NT2/D1 (cell line): ENCODE data around the gene TINAGL1.

Experiments used
- SUZ12 ChIP-seq: IDR thresholded peaks from 2 replicates; pipeline ENCODE4 v1.6.1; 2011; ENCODE audit not compliant: insufficient read length, insufficient read depth; ENCODE audit errors: extremely low read depth
- ZNF274 ChIP-seq: IDR thresholded peaks from 2 replicates; pipeline ENCODE4 v1.6.1; 2011; ENCODE audit warnings: mild to moderate bottlenecking, low read depth, low read length

GRCh38 chr1:31592132-31592531 lies 15.8 kb downstream of the TINAGL1 start:
- TF ChIP-seq ZNF274 (no peak), SUZ12 (no peak)
